Measurements from ENCODE around the gene CCNC.
A peak's percentile ranks its signal among the peaks of the same experiment; 100 is the strongest.

CCNC gene, protein sequence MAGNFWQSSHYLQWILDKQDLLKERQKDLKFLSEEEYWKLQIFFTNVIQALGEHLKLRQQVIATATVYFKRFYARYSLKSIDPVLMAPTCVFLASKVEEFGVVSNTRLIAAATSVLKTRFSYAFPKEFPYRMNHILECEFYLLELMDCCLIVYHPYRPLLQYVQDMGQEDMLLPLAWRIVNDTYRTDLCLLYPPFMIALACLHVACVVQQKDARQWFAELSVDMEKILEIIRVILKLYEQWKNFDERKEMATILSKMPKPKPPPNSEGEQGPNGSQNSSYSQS

GRCh38 chr6:99568103-99568933 is at the start of gene CCNC:
Gene CCNC (minus strand): TSS chr6:99568660. CDS start chr6:99568527, 133 bp downstream.
- no peak for TF ChIP-seq CTCF (IDR thresholded peaks at IDR 0.05; ENCODE audit: extremely low read depth, missing control alignments)
- peak; percentile 85 for DNase-seq (ENCODE audit: low spot score)

- no peak for TF ChIP-seq CTCF (IDR thresholded peaks at IDR 0.05; ENCODE audit: extremely low read depth, missing control alignments)
- DNase-seq (ENCODE audit: low spot score), result no peak
These were observed 48.7 kb upstream of the CCNC start for GRCh38 chr6:99617131-99617530.

DNA sequence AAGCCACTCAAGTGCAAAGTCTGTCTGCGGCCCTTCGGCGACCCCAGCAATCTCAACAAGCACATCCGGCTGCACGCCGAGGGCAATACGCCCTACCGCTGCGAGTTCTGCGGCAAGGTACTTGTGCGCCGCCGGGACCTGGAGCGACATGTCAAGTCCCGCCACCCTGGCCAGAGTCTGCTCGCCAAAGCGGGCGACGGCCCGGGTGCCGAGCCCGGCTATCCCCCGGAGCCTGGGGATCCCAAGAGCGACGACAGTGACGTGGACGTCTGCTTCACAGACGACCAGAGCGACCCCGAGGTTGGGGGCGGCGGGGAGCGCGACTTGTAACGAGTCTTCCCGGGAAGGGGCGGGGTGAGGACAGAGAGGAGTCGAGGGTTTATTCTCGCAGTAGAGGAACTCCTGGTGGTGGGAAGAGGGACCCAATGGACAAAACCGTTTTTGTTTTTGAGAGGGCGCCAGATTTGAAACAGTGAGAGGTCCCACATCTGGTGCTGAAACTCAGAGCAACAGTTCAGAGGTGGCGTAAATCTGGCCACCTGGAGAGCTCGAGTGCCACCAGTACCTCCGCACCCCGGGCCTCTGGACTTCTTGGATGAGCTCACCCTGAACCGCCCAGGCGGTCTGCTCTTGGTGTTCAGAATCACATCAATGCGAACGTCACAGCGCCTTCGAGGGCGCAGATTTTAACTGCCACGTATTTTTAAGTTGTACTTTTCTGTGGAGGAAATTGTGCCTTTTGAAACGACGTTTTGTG is 46.1 kb upstream of the CCNC start:
- peak; percentile 53 for DNase-seq (ENCODE audit: low spot score)
- TF ChIP-seq CTCF (IDR thresholded peaks at IDR 0.05; ENCODE audit: extremely low read depth, missing control alignments), result no peak

GRCh38 chr6:99613705-99614429 is 45.4 kb upstream of the CCNC start:
- DNase-seq (ENCODE audit: low spot score), result peak; percentile 83
- no peak for TF ChIP-seq CTCF (IDR thresholded peaks at IDR 0.05; ENCODE audit: extremely low read depth, missing control alignments)

DNA sequence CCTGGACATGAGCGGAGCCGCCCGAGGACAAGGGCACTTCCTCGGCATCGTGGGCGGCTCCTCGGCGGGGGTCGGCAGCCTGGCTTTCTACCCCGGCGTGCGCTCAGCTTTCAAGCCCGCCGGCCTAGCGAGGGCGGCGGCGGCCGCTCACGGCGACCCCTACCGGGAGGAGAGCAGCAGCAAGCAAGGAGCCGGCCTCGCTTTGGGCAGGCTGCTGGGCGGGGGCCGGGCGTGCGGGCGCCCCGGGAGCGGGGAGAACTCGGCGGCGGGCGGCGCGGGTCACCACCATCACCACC is 44.9 kb upstream of the CCNC start:
- TF ChIP-seq CTCF (IDR thresholded peaks at IDR 0.05; ENCODE audit: extremely low read depth, missing control alignments), result peak; percentile 45
- DNase-seq (ENCODE audit: low spot score), result peak; percentile 88

DNA sequence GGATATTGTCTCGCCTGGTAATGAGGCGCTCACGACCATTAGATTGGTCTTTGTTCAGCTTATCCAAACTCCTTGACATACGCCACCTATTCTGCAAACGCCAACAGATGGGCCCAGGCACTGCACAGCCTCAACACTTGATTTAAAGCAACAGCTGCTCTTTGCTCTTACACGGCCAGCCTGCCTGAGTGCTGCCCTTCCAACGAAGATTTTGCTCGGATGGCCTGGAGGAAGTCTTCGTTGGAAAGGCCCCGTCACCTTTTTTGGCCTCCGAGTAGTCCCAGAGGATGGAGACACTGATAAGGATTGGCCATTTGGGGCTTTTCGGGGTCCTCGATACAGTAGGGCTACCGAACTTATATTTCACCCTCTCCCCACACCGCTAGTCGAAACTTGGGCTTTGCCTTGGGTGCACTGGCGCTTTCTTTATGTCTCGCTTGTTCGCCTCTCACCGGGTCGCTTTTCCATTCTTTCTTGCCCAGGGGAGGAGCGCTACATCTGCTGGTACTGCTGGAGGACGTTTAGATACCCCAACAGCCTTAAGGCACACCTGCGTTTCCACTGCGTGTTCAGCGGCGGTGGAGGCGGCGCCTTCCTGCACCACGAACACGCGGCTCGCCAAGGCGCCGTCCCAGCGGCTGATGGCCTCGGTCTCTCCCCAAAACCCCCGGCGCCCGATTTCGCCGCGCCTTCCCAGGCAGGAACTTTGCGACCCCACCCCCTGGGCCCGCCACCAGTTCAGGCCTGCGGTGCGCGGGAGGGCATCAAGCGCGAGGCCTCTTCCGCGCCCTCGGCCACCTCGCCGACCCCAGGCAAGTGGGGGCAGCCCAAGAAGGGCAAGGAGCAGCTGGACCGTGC is 44.3 kb upstream of the CCNC start:
- peak; percentile 32 for DNase-seq (ENCODE audit: low spot score)
- no peak for TF ChIP-seq CTCF (IDR thresholded peaks at IDR 0.05; ENCODE audit: extremely low read depth, missing control alignments)

All from GM20000 (cell line).